Measurements from ENCODE around the gene FMN1.

DNA sequence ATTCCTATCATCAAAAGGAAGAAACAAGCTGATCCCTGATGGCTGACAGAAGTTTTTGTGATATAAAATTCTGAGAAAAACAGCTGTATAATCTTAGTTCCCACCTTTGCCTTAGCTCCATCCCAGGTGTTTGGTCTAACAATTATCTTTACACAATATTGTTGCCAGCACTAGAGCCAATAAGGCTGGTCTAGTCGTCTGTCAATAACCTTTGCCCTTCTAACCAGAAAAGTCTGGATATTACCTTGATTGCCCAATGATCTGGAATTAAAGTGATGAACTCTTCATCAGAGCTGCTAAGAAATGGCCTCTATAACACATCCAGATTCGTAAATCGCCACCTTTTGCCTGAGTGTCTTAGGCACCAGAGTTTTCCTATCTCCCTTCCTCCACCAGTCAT, 98.4 kb downstream of the FMN1 start:
- TF ChIP-seq POLR2A (IDR thresholded peaks at IDR 0.05; ENCODE audit: low read depth, low read length) (no peak), POLR2AphosphoS5 (IDR thresholded peaks at IDR 0.05; ENCODE audit: low read depth, low read length) (no peak), TAF1 (IDR thresholded peaks at IDR 0.05; ENCODE audit: borderline replicate concordance, low read depth, low read length) (no peak)

Data from GM12892 (cell line).